22Rv1 (cell line): ENCODE results near the gene GLUL.

Source experiments
- ZFX ChIP-seq: fragments of 450-650 bp; IDR thresholded peaks from 2 replicates; pipeline ENCODE4 v1.6.1; 2017; ENCODE audit warnings: antibody characterized with exemption, borderline replicate concordance
- TF ChIP-seq, protein P1 (sequence below): fragments of 450-650 bp; IDR thresholded peaks from 2 replicates; pipeline ENCODE4 v1.5.1; 2017; ENCODE audit warnings: mild to moderate bottlenecking

DNA sequence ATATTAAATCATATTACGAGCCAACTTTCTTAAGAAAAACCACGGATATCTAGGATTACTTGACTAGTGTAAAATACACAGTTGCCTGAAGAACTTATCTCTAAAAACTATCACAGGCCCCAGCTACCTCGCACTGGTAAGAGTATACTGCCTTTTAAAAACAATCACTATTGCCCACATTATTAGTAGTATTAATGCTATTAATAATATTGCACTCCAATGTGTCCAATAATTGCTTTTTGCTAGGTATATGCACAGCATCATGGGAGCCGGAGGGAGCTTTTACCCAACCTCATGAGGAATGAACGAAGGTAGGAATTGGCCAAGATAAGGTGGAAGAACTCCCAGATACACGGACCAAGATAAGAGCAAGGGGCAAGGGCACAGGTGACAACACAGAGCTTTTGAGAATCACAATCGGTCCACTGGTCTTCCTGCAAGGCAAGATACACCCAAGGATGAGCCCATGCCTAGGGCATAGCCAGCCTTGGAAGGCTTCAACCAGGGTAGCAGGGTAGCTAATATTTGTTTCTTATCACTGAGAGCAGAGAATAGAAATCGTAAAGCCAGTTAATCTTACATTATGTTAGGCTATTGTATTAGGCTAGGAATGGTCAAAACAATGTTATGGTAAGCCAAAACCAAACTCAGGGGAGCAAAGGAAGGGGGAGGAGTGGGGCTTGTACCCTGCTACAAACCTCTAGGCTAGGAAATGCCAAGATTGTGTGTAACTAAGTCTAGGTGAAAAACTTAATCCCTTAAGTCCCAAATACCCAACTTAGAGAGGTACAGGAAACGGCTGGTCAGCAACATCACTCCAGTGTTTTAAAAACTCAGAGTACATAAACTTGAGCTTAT lies 9.4 kb downstream of the GLUL start:
- TF ChIP-seq, protein P1, sequence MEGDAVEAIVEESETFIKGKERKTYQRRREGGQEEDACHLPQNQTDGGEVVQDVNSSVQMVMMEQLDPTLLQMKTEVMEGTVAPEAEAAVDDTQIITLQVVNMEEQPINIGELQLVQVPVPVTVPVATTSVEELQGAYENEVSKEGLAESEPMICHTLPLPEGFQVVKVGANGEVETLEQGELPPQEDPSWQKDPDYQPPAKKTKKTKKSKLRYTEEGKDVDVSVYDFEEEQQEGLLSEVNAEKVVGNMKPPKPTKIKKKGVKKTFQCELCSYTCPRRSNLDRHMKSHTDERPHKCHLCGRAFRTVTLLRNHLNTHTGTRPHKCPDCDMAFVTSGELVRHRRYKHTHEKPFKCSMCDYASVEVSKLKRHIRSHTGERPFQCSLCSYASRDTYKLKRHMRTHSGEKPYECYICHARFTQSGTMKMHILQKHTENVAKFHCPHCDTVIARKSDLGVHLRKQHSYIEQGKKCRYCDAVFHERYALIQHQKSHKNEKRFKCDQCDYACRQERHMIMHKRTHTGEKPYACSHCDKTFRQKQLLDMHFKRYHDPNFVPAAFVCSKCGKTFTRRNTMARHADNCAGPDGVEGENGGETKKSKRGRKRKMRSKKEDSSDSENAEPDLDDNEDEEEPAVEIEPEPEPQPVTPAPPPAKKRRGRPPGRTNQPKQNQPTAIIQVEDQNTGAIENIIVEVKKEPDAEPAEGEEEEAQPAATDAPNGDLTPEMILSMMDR, result no peak
- TF ChIP-seq ZFX, result no peak
